ENCODE measurements around the gene TACC3.

The TACC3 gene

GRCh38 chr4:1705732-1706131, 15.6 kb upstream of the TACC3 start:
- no peak for DNase-seq

DNA sequence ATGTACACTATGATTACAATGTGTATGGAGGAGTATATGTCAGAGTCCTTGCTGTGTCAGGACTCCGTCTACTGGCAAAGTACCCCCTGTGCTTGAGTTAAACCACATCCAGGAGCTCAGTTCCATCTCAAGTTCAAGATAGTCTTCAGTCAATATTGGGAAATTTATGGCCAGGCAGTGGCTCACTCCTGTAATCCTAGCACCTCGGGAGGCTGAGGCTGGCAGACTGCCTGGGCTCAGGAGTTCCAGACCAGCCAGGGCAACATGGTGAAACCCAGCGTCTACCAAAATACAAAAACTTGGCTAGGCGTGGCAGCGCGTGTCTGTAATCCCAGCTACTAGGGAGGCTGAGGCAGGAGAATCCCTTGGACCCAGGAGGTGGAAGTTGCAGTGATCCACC, 15.0 kb upstream of the TACC3 start:
- DNase-seq: no peak

DNA sequence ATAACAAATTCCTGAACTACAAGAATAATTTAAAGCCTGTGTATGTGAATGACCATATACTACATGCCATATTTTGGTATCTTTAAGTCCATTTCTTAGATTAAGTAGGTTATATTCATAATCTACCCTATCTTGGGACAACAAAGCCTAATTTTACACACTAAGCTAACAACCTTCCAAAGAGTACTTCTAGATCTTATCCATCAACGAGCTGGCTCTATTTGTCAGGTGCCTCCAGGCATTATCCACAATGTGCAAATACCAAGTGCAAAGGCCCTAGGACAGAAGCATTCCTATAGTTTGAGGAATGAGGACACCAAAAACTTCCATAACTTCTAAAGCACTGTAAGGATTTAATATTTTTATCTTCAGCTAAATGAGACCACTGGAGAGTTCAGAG, 12.7 kb upstream of the TACC3 start:
- DNase-seq: no peak

DNA sequence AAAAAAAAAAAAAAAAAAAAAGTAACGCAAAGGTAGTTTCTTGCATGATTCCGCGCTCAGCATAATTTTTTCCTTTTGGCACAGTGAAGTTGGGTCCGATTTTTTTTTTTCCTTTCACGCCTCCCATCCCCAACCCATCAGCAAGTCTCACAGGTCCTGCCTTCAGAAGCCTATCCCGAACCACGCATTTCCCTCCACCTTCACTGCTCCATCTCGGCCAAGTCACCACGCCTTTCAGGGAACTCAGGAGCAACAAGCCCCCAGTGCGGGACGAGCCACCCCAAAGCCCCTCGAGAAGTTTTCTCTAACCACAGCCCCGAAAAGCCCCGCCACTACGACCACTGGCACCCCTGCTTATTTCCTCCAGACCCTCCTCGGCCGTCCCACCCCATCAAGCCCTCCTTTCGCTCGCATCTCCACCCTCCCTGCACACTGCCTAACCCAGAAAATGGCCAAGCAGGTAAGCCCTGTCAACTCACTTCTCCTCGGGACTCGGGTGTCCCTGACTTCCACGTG, 10.2 kb upstream of the TACC3 start:
- DNase-seq: no peak

DNA sequence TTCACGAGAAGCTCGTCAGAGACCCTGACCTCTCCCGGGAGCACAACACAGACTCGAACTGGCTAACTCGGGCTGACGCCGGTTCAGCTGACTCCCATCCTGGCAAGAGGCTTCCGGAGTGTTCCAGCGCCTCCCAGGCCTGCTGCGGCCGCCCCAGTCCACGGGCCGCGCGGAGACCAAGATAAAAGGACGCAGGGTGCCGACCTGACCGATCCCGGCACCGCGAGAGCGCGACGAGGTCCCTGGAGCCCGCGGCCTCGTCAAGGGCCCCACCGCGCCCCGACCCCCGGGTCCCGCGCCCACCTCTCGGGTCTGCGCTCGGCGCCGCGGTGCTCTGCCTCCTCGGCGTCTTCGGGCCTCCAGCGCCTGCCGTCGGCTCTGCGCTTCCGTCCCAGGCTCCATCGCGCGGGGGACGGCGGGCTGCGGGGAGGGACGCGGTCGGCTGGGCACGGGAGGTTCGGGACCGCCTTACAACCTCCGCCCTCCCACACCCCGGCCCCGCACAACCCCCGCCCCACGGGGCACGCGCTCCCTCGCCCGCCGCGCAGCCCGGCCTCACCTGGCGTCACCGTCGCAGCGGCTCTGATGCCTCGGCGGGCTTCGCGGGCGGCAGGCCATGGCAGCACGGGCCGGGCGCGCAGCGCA, 9.6 kb upstream of the TACC3 start:
- peak; percentile 33 to 53 for DNase-seq

DNA sequence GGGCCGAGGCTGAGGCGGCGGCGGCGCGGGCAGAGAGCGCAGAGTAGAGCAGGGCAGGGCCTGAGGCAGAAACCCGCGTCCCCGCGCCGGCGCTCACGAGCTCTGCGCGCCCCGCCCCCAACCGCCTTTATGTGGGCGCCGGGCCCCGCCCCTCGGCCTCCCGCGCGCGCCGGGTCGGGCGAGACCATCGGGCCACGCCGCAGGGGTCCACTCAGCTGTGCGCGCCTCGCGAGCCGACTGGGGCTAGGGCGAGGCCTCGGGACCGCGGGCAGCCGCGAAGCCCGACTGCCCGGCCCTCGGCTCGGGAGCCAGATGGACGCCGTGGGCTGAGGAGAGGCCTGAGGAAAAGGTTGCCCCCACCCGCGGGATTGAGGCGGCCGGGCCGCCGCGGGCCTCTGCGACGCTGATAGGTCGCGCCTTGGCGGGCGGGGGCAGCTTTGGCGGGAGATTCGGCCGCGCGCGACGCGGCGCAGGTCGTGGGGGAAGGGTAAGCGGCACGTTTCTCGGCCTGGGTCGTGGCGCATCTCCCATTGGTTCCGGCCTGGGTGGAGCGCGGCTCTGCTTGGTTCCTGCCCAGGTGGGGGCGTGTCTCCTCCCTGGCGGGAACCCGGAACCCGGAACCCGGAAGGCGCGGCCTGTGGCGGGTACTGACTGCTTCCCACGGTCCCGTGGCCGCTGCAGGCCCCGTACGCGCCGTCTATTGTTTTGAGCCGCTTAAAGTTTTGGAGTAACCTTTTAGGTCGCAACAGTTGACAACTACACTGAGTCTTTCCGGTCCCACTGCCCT, 8.9 kb upstream of the TACC3 start, which contains the start of gene SLBP:
Gene SLBP (minus strand): TSS at position 104 of the 787 bp plus-strand sequence. CDS start 131 bp downstream, outside the sequence.
- peak; percentile 95 to 96 for DNase-seq

GRCh38 chr4:1713003-1713851, 8.1 kb upstream of the TACC3 start:
- no peak for DNase-seq

GRCh38 chr4:1714303-1715001, 6.9 kb upstream of the TACC3 start:
- DNase-seq: peak in 1 of 2 donors; percentile 23

DNA sequence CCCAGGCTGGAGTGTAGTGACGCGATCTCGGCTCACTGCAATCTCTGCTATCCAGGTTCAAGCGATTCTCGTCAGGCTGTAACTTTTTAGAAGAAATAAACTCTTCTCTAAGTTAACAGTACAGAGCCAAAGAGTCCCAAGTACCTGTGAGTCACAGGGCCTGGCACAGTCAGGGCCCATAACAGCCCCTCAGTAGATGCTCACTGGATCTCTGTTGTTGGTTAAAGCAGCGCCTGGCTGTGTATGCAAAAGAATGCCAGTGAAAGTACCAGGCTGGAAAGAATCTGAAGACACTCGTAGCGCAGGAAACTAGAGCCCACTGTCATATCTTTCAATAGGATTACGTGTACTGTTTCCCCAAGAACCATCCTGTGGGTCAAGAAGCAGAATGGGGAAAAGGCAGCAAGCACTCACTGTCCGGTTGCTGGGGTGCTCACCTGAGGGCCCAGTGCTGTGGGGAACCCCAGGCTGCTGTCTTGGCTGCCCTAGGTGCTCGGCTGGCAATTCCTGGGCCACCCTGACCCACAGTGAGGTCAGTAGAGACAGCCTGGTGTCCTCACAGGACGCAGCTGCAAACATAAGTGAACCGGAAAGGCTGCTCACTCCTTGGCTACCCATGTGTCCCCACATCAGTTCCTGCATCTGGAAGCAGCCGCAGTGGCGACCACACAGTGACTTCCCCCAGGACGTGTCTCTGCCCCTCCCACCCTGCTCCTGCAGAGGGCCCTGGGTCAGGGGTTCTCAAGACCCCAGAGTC, 6.1 kb upstream of the TACC3 start:
- DNase-seq: no peak

DNA sequence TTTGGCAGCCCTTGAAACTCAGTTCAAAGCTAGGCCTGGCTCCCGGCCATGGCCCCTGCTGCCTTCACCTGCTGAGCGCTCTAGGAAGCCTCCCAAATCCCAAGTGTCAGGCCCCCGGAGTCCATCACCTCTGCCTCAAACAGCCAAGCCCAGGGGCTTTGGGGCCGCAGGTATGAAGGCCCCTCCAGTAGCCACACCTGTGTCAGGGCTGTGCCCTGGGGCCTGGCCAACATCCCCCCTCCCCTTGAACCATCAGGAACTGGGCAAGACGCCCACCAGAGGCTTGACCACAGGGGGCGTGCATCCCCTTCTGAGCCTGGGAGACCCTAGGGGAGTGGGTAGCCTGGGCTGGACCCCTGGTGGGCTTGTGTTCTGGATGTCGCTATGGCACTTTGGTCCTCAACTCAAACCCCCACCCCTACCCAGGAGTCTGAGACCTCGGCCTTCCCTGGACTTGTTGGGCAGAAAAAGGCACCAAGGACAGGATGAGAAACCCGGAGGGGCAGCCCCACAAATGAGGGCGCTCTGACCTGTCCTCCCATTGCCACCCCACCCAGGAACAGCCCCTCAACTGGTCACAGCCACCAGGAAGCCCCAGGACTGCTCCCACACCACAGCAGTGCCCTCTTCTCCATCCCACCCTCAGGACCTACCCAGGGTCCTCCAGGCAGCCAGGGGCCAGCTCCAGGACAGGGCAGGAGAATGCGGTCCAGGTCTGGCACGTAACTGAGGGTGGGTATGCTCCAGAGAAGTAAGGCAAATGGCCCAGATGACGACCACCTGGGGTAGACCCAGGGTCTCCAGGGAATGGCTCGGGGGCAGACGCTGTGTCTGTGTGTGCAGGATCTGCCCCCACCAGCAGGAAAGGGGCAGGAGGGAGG, 5.0 kb upstream of the TACC3 start:
- DNase-seq: no peak

- no peak for DNase-seq
Observed at GRCh38 chr4:1717129-1718094, 3.9 kb upstream of the TACC3 start.

- DNase-seq: no peak
Observed at GRCh38 chr4:1718095-1718850, 3.0 kb upstream of the TACC3 start.

DNA sequence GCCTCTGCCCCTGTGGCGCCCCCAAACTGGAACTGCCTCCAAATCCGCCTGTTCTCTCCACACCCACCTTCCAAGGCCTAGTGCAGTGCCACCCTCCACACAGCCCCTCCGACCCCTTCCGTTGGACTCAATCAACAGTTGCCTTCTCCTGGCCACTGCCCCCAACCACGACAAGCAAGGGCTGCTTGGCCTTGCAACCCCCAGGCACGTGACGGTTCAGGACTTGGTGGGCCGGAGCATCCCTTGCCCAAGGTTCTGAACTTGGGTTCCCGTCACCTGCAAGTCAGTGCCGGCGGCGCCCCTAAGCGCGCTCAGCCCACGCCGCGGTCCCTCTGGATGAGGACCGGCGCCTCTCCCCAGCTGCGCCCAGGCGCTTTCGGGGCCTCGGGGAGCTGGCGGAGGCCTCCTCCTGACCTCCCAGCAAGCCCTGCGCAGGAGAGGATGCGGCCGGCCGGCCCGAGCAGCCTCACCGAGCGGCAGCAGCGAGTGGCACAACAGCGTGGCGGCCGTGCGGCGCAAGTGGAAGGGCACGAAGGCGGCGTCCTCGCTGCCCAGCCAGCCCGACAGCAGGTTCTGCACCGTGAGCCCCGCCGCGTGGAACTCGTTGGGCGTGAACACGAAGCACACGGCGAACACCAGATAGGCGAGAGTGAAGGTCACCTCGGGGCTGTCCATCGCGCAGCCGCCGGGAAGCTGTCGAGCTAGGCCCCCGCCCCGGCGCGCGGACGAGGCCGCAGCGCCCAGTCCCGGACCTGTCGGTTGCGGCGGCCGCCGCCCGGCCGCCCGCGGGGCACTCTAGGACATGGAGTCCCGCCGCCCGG, 948 bp upstream of the TACC3 start:
- peak; percentile 29 to 35 for DNase-seq

DNA sequence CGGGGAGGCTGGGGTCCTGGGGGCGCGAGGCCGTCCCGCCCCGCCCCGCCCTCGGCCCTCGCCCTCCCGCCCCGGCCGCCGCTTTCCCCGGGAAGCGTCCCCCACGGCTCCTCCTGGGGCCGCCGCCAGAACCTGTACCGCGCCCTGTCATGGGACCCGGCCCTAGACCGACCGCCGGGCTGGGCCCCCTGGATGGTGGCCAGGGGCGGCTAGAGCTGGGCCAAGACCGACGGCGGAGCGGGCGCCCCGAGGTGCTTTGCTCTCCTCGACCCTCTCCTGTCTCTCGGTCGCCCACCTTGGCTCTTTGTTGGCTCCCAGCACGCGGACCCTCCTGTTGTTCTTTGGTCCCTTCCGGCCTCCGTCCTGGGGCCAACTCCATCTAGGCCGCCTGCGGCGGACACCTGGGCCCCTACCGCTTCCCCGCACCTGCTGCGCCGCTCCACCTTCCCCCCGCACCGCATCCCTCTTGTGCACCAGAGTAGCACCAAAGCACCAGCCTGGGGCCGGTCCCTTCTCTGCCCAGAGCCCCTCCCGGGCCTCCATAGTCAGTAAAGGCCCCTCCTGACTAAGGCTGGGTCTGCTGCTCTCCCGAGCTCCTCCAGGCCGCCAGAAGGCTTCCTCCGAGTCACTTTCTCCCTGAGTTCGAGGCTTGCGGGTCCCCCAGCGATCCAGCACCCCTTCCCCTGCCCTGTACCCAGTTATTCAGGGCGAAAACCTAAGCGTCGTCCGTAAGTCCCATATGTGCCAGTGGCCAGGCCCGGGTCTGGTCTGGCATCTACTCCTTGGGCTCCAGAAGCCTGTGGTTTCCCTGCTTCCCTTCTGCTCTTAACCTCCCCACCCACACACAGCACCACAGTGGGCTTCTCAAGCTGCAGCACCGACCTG, 587 bp downstream of the TACC3 start:
- DNase-seq: peak; percentile 36 to 39

DNA sequence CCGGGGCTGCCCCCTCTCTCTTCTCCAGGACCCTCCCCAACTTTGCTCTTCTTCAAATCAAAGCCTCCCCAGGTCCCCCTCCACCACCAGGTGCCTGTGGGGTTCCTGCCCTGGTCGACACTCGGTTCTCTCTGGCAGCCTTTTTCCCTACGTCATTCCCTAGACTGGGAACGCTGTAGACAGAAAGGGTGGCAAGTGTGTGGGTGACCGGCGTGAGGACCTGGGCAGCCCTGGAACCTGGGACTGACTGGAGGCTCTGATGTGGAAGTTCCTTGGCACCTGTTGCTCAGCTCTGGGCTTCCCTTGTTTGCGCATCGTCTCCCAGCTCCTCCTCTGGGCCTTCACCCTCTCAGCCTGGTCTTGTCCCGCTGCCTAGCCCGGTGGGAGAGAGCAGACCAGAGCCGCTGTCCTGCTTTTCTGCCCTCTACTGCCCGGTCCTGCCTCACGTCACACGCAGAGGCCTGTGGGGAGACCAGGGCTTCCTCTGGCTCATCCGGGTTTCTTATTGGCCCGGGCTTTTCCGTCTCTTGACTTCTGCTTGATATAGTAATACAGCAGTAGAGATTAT, 1.3 kb downstream of the TACC3 start:
- DNase-seq: peak; percentile 52 to 56

DNA sequence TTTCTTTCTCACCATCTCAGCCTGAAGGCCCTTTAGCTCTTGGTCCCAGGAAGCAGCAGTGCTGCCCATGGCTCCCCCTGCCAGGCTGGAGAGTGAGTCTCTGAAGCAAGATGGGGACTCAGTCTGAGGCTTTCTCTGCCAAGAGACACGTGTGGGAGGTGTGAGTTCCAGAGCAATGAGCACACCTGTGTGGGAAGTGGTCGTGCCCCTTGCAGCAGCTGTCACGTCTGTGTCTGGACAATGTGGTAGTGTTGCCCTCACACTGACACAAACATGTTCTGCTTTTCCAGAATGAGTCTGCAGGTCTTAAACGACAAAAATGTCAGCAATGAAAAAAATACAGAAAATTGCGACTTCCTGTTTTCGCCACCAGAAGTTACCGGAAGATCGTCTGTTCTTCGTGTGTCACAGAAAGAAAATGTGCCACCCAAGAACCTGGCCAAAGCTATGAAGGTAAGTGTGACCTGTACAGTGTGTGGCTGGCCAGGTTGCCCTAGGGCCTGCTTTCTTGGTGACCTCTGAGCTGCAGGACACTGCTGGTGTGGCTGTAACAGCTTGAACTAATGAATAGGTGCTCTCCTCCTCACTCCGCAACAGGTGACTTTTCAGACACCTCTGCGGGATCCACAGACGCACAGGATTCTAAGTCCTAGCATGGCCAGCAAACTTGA, 1.9 kb downstream of the TACC3 start:
- peak; percentile 61 to 62 for DNase-seq
